Measurements from ENCODE around the gene SREBF1.

The SREBF1 gene

GRCh38 chr17:17857496-17857895 lies 20.7 kb upstream of the SREBF1 start:
- no peak for DNase-seq

- no peak for DNase-seq
These were observed 19.6 kb upstream of the SREBF1 start for GRCh38 chr17:17856386-17856785.

DNA sequence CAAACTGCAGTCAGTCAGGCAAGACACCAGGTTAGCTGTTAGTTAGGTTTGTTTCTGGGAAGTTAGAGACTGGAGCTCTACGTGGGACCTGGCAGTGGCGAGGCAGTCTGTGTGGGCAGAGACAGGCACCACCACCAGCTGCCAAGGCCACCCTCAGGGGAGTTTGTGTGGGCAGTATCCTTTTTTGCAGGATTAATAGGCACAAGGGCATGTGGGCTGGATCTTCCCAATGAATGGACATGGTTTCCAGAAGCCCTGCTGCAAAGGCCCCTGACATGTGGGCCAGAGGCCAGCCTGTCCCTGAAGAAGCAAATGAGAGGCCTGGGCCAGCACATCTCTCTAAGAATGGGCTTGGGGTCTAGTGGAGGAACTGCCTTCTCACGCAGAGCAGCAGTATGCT lies 19.2 kb upstream of the SREBF1 start:
- no peak for DNase-seq

- no peak for DNase-seq
These were observed 17.1 kb upstream of the SREBF1 start for GRCh38 chr17:17853811-17854447.

DNA sequence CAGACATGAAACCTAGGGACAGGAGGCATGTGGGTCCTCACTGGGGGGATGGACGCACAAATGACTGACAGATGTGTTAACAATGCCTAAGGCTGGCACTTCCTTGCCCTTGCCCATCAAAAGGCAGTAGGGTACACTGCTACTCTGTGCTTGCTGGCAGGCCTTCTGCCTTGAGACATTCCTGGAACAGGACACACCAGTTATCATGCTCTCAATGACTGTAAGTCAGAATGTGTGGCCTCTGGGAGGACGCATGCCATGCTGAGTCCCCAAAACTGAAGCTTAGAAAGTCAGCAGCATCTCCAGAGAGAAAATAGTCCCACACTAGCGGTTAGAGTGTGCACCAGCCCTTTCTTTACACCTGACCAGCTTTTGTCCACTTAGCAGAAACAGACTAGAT lies 16.1 kb upstream of the SREBF1 start:
- DNase-seq = no peak

DNA sequence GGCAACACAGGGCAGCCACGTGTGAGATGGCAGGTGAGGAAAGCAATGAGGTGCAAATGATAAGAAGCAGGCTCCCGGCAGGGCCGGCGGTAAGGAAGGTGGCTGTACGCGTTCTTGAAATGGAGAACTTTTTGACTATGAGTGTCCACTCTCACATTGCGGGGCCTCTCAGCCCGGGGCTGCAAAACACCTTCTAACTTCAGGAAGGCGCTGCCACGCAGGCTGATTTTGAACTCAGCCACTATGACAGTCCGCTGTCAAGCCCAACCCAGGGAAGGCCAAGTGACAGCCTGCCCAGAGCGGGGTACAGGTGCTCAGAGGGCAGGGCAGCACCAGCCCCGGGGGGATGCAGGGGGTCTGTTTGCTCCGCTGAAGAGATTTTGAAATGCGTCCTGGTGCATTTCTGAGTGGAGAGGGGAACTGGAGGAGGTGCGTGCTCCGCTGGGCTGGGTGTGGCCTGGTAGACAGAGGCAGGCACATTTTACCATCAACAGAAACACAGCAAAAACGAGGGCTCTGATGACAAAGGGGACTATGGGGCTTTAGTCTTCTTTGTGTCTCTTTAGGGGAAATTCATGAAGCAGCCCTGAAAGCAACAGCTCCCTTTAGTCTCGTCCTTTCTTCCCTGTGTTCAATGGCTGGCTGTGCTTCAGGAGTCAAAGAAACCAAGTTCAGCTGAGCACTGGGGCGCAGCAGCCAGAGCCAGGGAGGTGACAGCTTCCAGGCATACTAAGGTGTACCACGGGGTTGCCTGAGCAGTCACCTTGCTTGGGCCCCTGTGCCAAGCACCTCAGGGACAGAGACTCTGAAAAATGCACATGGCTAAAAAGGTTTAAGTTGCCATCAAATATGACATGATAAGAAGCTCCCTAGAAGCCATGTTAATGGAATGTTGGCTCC lies 14.6 kb upstream of the SREBF1 start:
- no peak for DNase-seq

DNA sequence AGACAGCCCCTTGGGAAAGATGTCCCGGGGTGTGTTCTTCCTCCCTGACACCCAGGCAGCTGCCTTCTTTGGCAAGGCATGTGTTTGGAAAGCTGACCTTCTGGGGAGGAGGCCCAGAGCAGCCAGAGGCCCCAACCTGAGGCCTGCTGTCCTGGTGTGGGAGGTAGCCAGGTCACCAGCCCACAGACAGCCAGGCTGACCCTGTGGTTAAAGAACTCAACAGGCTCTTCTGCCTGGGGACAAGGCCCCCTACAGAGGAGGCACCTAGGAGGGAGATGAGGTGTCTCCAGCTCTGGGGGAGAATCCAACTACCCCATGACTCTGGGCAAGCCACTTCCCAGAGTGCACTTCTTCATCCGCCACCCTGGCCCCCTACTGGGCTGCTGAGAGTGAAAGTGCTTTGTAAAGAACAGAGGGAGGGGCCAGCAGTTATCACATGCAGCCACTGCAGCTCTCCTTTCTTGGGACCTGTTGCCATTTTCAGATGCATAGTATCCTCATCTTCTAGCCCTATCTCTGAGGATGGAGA lies 13.1 kb upstream of the SREBF1 start:
- no peak for DNase-seq

DNA sequence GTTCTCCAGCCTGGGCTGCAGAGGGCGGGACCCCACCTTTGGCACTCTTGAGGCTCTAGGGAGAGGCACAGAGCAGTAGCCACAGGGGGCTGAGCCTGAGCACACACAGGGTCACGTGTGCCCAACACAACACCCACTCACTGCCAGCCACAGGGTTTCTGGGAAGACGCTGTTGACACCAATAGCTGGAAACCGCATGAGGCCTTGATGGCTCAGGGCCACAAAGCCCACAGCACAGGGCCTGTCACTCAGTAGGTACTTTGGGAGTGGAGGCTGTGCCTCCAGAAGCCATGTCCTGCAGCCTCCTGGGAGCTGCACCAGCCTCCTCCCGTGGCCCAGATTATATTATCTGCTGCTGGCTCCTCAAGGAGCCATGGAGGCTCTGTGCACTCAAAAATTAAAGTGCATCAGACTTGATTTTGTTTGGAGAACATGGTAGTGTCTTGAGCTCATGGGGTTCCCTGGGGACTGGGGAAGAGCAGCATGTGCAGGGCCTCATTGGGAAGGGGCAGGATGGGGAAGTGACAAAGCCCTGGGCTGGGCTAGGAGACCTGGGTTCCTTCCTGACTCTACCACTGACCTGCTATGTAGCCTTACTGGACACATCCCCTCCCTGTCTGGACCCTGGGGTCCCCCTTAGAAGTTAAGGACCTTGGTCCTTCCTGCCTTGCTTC lies 12.5 kb upstream of the SREBF1 start:
- no peak for DNase-seq

DNA sequence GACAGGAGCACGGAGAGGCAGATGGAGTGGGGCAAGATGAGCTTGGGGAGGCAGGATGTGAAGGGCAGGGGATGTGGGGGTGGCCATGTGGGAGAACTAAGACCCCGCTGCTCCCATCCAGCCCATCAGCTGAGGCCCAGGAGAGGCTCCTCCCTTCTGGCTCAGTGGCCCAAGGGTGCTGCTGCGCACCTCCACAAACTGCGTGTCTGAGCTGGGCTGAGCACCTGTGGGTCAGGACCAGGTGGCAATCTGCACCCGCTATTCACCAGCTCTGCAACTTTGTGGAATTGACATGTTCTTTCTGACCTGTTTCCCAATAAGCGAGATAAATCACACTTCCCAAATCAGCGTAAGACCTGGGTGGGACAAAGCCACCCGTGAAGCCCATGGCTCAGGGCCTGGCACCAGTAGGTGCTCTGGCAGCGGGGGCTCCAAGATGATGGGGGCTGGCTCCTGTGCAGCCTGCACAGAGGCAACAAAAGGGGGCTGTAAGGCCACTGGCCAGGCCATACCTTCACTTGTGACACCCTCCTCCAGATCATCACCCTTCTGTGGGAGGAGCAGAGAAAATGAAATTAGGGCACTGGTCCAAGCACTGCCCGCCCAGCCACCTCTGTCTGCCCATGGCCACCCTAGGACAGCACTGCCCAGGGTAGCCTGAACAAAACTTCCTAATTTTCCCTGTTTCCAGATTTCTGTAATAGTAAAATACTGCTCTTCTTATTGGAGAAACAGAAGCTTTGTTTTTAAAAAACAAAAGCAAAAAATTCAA lies 11.7 kb upstream of the SREBF1 start:
- DNase-seq = no peak

- DNase-seq = no peak
These were observed 10.9 kb upstream of the SREBF1 start for GRCh38 chr17:17847726-17848125.

DNA sequence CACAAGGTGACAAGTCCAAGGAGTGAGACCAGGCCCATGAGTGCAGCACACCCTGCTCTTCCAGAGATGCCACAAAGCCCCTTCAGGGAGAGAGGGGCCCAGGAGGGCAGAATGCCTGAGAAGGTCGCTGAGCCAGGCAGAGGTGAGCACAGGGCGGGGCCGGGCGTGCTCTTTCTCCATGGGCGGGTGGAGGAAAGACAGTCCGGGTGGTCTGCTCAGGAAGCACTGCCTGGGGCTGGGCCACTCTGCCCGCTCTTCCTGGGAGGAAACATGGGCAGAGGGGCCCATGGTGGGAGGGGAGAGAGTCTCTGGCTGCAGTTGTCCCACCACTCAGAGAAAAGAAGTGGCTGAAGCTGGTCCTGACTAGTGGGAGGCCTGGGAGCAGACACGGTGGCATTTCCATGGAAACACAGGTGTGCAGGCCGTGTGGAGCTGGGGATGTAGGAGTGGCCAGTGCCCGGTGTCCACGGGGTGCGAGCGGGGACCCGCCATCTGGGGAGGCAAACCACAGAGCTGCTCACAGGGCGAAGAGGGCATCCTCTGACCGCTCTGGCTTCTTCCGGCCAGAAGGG lies 10.4 kb upstream of the SREBF1 start:
- DNase-seq = no peak

DNA sequence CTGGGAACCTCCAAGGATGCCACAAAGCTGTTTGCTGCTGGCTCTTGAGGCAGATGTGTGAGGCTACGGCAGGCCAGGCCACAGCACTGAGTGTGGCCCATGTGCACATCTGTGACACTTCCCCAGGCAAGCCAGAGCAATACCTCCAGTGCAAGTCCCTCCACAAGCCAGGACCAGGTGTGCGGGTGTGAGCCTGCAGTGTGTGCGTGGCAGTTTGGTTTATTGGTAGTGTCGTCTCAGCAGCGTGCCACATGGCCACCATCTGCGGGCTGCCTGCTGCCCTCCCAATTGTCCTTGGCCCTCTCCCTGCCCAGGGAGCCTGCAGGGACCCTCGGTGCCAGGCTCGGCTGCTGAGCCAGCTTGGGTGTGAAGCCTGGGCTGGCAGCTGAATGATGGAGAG lies 9.9 kb upstream of the SREBF1 start:
- DNase-seq = no peak

DNA sequence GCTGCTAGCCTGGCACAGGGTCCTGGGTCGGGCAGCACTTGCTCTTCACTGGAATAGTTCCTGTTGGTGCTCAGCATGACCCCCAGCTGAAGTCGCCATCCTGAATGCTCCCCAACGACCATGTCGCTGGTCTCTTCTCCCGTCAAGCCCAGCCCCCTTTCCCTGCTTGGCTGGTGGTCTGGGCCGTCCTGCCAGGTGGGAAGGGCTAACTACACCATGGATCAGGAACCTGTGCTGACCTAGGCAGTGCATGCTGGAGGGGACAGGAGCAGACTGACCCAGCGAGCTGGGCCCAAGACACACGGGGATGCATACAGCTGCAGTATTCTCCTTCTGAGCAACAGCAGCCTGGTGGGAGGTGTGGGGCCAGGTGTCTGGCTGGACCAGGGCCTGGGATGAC lies 9.2 kb upstream of the SREBF1 start:
- no peak for DNase-seq

DNA sequence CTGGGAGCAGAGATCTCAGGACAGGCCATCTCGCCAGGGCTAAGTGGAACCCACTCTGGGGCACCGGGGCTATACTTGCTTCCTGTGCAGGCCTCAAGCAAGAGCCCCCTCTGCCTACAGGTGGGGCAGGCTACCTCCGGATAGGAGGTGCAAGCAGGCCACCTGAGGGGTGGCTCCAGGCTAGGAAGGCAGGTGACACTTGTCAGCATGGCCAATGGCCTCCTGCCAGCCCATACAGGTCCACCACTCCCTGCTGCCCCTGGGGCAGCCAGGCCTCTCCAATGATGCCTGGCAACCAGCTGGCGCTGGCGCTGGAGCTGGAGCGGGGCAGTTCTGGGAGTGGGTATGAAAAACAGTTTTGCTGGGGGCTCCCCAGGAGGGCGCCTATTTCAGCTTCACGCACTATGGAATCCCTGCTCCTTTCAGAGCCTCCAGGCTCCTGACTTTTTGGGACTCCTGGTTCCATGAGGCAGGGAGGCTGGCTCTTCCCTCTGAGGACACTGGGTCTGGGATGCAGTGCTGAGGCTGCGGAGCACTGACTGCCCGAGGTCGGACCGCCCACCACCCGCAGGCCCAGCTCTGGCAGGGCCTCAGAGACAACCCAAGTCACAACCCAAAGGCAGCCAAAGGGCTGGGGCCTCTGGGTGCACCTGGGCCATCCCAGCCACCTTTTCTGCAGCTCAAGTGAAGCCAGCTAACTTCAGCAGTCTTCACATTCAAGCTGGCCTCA lies 8.4 kb upstream of the SREBF1 start:
- DNase-seq = no peak

DNA sequence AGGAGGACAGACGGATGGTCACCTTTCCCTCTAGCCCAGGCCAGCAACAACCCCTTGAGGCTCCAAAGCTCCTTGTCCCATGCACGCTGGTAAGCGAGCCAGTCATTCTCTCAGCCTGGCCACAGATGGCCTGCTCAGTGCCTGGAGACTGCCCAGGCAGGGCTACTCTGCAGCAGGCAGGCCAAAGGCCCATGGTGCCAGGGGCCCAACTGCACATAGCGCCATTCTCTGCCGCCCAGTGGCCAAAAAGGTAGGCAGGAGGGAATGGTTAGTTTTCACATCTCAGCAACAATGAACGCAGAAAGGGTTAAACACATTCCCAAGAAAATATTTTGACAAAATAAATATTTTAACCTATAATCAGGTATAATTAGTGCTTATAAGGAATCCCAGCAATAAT lies 7.7 kb upstream of the SREBF1 start:
- no peak for DNase-seq

- no peak for DNase-seq
These were observed 7.3 kb upstream of the SREBF1 start for GRCh38 chr17:17844079-17844478.

DNA sequence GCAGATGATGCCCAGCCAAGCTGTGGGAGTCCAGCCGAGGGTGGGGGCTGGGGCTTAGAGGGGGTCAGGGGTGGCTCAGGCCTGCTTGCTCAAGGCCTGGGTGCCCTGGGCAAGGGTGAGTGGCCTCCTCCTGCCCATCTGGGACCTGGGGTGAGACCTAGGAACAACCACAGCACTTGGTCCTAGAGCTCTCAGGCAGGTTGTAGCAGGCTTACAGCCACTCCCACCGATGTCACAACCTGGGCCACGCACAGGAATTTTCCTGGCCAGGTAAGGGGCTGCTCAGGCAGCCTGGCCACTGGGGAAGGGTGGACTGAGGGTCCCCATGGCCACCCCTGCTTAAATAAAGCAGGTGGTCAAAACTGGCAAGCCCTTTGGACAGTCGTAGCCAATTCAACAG lies 6.3 kb upstream of the SREBF1 start:
- DNase-seq = no peak

DNA sequence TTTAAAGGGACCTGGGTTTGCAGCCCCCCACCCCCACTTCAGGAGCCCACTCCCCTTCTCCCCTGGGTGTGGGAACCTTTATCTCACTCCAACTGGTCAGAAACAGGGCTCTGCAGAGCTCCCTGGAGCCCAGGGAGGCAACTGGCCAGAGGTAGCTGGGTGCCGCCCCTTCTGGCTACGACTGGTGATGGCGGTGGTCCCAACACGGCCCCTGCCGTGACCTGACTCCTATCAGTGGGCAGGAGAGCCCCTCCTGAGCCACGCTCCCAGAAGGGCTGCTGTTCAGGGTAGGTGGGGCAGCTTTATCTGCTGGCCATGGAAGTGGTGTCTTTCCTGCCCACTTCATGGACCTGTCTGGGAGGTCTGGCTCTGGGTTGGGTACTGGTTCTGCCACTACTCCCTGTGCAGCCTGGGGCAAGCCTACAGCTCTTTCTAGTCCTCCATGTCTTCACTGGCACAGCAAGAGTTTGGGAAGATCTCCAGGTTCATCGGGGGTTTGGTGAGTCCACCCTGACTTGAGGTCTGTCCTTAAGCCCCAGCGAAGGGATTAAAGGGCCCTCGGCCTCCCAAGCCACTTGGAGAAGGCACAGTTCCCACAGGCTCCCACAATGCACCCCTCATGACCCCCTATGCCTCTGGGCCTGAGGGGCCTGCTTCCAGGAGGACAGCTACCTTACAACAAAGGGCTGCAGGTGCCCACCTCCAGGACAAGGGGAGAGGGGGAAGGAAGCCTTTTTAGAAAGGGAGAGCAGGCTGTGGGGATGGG lies 5.5 kb upstream of the SREBF1 start:
- DNase-seq = no peak

- DNase-seq = no peak
These were observed 4.8 kb upstream of the SREBF1 start for GRCh38 chr17:17841601-17842025.

- DNase-seq = no peak
These were observed 4.2 kb upstream of the SREBF1 start for GRCh38 chr17:17840751-17841591.

Data from NCI-H524 treated with DMSO at 0.1 percent for 48 hours (cell line).